GM06990 (cell line): ENCODE measurements around the gene AOX1.
"Not testable (repeated sequence)": the region's sequence is repeated elsewhere in the genome, so short reads cannot be mapped to it uniquely, and the experiment has no call there.

Source experiments
- DNase-seq: peaks from one replicate; pipeline ENCODE4 v3.0.0-alpha.2; 2011; ENCODE audit not compliant: insufficient read length; ENCODE audit errors: extremely low read depth
- H3K27me3 ChIP-seq: replicated peaks from 2 replicates; pipeline ENCODE4 v1.6.0; 2011; ENCODE audit warnings: low read length; ENCODE audit not compliant: control insufficient read depth, insufficient read depth
- H3K36me3 ChIP-seq: 2 replicates; pipeline ENCODE4 v1.5.1; 2011; ENCODE audit warnings: low read length; ENCODE audit not compliant: control insufficient read depth, insufficient read depth
- H3K4me3 ChIP-seq: replicated peaks from 2 replicates; pipeline ENCODE4 v1.5.1; 2011; ENCODE audit warnings: low read depth, mild to moderate bottlenecking, control low read depth, low read length
- TF ChIP-seq, protein P1 (sequence below): IDR thresholded peaks from 2 replicates; pipeline ENCODE4 v1.5.1; 2011; ENCODE audit warnings: low read length, control low read depth, mild to moderate bottlenecking, inconsistent platforms; ENCODE audit not compliant: insufficient read depth, poor library complexity, severe bottlenecking

The AOX1 gene

DNA sequence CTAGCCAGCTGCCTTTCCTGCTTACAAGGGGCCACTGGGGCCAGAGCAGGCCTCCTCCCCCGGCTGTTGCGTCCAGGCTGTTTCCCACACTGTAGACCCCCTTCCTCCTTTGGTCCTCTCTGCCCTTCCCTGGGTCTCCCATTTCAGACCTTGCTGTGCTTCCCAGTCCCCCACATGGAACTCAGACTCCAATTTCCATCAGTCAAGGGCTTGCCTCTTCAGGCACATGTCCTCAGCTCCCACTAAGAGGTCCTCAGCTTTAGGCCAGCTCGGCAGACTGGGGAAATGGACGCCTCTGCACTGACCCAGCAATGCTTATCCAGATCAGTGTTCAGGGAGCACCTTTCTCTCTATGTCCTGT, 127.9 kb downstream of the AOX1 start:
- Histone ChIP-seq H3K27me3 (no peaks in the 10 kb centered on the region), H3K4me3 (no peak overlapping the region)

DNA sequence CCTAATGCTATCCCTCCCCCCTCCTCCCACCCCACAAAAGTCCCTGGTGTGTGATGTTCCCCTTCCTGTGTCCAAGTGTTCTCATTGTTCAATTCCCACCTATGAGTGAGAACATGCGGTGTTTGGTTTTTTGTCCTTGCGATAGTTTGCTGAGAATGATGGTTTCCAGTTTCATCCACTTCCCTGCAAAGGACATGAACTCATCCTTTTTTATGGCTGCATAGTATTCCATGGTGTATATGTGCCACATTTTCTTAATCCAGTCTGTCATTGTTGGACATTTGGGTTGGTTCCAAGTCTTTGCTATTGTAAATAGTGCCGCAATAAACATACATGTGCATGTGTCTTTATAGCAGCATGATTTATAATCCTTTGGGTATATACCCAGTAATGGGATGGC, 129.2 kb downstream of the AOX1 start:
- H3K27me3 ChIP-seq, H3K4me3 ChIP-seq, H3K36me3 ChIP-seq, DNase-seq: not testable (repeated sequence)

More for the DNA sequence above, 127.9 kb downstream of the AOX1 start:
- H3K36me3 ChIP-seq = no peaks in the 10 kb centered on the region
- DNase-seq = peak; percentile 10
- TF ChIP-seq, protein P1, sequence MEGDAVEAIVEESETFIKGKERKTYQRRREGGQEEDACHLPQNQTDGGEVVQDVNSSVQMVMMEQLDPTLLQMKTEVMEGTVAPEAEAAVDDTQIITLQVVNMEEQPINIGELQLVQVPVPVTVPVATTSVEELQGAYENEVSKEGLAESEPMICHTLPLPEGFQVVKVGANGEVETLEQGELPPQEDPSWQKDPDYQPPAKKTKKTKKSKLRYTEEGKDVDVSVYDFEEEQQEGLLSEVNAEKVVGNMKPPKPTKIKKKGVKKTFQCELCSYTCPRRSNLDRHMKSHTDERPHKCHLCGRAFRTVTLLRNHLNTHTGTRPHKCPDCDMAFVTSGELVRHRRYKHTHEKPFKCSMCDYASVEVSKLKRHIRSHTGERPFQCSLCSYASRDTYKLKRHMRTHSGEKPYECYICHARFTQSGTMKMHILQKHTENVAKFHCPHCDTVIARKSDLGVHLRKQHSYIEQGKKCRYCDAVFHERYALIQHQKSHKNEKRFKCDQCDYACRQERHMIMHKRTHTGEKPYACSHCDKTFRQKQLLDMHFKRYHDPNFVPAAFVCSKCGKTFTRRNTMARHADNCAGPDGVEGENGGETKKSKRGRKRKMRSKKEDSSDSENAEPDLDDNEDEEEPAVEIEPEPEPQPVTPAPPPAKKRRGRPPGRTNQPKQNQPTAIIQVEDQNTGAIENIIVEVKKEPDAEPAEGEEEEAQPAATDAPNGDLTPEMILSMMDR = no peak

DNA sequence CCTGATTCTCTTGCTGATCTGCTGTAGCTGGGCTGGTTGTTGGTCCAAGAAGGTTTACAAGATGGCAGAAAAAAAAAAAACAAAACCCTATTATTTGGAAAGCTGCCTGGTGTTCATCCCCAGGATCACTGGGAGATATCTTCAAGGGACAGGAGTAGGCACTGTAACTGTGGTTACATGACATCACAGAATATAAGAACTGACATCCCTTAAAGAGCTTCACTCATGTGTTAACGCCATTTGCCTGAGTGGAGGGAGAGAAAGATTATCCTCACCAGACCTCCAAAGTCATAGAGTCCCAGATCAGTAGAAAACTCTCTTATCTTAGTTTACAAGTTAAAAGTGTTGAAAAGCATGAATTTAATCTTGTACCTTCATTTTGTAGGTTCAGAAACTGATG, 130.6 kb downstream of the AOX1 start:
- TF ChIP-seq, protein P1 = no peak
- DNase-seq = no peak
- H3K27me3 ChIP-seq = no peaks in the 10 kb centered on the region
- H3K36me3 ChIP-seq = no peaks in the 10 kb centered on the region
- no peak overlapping the region for H3K4me3 ChIP-seq
